HG03280 (cell line): ENCODE measurements around the gene ZDHHC12.

Experiments
- ATAC-seq: cut with Tn5 transposase; IDR thresholded peaks from one replicate; pipeline ENCODE4 v1.9.1; 2021; ENCODE audit warnings: mild to moderate bottlenecking, moderate library complexity; ENCODE audit not compliant: unreplicated experiment

Gene ZDHHC12

DNA sequence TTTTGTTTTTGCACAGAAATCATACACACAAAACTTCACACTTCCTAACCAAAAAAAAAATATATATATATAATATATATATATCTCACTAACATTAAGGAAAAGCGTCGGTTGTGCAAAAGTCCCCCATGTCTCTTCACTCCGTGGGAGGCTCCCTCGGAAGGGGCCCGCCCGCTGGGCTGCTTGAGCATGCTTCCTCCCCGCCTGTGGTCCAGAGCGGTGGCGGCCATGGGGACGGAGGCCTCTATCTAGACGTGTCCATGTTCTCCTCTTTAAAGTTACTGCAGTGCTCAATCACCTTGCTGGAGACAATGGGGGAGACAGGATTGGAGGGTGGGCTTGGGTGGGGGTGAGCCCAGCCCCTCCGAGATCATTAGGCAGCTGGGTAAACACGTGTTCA lies 7.2 kb upstream of the ZDHHC12 start:
- no peak for ATAC-seq

DNA sequence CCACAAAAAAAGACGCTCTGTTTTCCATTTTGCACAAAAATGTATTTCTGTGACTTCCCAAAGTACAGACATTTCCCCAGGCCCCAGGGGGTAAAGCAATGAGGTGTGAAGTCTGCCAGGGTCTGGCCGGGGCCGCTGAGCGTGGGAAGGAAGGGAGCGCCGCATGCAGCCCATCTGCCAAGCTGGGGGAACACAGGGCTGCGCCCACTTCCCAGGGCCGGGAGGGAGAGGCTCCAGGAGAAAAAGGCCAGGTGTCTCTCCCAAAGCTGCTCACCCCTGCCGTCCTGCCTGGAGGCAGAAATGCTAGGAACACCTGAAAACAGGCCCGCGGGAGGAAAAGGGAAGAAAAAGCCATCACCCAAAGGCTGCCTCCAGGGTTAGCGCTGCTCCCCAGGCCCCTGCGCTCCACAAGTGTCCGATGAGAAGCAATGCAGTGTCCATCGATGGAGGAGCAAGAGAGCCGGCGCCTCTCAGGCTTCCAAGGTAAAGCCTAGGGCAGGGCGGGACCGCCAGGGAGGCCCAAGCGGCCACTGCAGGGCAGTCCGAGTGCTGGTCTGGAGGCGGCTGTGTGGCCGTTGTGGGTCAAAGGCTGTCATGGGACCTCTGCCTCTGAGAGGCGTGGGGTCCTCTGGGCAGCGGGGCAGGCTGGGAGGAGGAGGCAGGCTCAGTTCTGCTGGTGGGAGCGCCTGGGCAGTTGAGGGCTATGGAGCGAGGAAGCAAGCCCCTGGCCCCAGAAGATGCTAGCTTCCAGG lies 6.0 kb upstream of the ZDHHC12 start:
- ATAC-seq = no peak

DNA sequence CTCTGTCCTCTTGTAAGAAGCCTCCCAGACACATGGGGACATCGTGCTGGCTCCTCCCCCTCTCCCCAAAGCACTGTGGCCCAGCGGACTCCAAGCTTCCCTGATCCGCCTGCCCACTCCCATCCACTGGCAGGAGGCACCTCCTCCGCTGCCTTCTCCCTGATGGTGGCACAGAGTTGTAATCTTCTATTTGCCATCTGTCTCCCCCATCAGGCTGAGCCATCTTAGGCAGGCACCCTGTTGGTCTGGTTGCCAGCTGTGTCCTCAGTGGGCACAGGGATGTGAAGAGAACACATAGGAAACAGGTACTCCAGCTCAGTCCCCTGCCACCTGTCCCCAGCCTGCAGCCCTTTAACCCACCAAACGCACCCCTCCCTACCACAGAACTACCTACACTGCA lies 5.4 kb upstream of the ZDHHC12 start:
- ATAC-seq = no peak

DNA sequence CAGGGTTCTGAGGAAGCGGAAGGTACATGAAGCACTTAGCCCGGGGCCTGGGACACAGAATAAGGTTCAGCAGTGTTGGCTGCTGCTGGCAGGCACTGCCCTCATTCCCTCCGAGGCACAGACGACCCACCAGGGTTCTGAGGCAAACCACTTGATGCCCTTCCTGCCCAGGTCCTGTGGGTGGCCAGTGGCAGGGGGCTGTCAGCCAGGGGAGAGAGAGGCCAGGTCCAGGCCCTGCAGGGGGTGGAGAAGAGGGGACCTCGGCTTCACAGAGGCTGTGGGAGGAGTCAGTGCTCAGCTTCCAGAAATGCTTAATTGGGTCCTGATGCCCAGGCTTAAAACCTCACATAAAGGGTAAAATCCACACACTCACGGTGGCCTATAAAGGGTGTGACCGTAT lies 4.4 kb upstream of the ZDHHC12 start:
- ATAC-seq = no peak

DNA sequence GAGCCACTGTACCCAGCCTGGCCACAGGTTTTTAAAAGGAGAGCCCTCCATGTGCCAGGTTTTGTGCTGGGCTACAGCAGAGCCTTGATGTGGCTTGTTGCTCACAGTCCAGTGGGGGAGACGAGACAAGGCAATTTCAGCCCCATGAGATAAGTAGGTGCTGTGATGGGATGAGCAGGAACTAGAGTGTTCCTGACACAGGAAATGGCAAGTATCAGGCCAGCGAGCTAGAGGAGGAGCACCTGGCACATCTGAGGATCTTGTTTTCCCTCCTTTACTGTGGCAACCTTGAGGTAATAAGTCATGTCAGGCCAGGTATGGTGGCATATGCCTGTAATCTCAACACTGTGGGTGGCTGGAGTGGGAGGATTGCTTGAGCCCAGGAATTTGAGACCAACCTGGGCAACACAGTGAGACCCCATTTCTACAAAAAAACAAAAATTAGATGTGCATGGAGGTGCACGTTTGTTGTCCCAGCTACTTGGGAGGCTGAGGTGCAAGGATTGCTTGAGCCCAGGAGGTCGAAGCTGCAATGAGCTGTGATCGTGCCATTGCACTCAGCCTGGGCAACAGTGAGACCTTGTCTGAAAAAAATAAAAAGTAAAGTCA lies 3.8 kb upstream of the ZDHHC12 start:
- ATAC-seq = no peak

DNA sequence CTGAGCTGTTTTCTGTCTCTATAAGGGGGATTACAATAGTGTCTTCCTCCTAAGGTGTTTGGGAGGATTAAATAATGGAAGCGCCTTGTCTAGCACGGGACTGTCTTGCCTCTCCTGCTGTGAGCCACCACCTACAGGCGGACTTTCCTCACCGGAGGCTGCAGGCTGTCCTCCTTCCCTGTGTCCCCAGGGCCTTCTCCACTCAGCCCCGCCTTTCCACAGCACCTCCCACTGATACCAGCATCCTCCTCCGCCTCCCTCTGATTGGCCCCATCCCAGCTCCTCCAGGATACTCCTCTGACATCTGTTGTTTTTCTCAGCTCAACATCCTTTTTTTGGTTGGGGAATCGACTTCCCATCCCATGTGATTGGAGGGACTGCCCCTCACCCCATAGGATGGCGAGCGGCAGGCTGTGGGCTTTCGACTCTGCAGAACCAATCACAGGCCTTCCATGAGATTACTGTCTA lies 851 bp upstream of the ZDHHC12 start:
- no peak for ATAC-seq

DNA sequence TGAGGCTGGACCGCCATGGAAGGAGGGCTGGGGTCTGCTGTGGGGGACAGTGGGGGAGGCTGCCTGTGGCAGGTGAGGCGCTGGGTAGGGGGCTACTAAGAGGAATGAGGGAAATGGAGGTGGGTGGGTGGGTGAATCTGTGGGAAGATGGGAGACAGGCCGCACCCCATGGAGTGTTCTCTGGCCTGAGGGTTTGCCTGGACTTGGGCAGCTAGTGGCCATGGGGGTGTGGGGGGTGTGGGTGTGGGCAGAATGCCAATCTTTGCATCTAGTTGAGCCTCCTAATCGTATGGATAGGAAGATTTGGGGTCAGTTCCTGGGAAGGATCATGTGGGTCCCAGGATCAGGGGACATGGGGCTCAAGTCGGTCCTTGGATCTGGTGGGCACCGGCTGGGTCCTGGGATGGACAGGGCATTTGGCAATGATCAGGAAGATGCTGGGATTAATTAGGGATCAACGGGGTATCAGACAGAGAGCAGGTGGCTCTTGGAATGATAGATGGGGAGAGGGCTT lies 518 bp downstream of the ZDHHC12 start:
- ATAC-seq = no peak

DNA sequence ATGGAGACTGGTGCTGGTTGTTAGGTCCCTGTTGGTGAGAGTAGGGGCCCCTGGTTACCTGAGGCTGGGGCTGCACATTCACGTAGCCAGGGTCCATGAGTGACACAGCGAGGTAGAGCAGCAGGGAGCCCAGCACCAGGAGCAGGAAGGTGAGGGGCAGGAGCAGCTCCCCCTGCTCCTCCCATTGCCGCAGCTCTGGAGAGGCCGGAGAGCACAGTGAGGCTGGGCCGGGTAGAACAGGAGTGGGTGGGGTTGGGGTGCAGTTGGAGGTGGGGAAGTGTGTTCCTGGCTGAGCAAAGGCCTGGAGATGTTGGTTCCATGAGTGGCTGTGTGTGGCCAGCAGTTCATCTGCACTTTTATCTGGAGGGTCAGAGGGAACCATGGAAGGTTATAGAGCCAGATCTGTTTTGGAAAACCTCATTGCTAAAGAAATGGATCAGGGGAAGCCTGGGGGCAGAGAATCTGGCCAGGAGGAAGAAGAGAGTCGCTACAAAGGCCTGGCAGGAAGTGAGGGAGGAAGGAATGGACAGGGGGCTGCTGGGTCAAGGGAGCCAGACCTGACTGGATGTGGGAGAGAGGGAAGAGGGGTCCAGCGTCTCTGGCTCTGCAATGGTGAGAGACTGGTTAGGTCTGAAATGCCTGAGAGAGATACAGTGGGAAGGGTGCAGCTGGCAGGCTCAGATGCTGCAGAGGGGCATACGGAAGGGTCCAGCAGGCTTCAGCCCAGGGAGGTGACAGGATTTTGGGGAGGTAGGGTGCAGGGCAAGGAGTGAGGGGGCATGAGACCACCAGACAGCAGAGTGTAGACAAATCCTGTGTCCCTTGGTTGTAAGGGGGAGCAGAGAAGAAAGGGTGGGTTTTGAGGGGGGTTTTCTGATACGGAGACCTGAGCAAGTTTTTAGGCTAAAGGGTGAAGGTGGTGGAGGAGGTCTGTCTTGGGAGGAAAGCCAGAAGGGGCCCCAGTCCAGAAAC lies 1.3 kb downstream of the ZDHHC12 start:
- ATAC-seq = no peak

DNA sequence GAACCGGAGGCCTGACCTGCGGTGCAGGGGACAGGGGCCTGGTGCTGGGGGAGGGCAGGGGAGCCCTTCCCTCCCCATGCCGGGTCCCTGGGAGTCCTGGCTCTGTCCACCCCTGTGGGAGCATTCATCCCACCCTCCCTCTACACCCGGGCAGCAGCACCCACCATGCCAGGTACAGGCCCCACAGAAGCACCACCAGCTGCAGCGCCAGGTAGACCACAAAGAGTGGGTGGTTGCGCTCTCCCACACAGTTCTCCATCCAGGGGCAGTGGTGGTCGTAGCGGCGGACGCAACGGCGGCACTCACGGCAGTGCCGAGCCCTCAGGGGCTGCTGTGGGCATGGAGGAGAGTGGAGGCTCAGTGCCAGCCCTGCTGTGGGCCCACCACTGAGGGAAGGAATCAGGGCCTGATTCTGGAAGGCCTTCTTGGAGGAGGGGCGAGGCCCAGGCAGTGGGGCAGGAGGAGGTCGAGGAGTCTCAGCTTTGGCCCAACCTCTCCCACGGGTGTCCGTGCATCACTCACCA lies 2.4 kb downstream of the ZDHHC12 start:
- no peak for ATAC-seq

DNA sequence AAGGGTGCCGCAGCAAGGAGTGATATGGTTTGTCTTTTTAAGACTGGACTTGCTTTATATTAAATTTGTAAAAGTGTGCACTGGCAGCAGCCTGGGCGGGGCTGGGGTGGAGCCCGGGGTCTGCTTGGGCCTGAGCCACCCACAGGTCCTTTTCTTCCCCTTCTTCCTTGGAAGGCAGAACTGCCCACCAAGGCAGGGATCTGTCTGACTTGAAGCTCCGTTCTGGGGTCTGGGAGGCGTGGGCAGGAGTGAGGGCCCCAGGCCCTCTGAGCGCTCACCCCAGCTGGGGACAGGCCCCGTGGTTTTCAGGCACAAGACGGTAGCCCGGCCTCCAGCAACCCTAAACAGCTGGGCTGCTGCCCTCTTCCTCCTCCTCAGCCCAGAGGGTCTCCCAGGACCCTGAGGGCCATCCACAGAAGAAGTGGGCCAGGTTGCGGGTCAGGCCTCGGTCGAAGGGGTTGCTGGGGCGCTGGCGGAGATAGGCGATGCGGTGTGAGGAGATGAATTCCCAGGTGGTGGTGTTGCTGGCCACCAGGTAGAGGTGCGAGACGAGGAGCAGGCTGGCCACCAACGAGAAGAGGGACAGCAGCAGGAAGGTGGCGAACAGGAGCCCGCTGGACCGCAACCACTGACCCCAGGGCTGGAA lies 3.0 kb downstream of the ZDHHC12 start:
- ATAC-seq = no peak

DNA sequence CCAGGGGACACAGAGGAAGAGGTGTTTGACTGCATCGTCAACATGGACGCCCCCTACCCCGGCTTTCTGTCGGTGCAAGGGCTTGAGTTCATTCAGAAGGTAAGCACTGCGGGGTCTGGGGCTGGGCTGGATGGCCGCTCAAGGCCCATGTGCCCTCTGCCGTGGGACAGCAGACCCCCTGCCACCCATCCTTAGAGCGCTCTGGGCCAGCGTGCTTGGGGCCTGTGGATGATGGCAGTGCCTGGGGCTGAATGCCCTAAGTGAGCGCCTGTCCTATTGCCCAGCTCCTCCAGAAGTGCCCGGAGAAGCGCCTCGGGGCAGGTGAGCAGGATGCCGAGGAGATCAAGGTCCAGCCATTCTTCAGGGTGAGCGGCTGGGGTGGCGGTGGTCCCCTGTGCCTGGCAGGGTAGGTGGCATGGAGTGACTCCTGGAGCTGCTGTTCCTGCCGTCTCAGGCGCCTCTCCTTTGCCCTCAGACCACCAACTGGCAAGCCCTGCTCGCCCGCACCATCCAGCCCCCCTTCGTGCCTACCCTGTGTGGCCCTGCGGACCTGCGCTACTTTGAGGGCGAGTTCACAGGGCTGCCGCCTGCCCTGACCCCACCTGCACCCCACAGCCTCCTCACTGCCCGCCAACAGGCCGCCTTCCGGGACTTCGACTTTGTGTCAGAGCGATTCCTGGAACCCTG lies 3.9 kb downstream of the ZDHHC12 start:
- ATAC-seq = no peak

DNA sequence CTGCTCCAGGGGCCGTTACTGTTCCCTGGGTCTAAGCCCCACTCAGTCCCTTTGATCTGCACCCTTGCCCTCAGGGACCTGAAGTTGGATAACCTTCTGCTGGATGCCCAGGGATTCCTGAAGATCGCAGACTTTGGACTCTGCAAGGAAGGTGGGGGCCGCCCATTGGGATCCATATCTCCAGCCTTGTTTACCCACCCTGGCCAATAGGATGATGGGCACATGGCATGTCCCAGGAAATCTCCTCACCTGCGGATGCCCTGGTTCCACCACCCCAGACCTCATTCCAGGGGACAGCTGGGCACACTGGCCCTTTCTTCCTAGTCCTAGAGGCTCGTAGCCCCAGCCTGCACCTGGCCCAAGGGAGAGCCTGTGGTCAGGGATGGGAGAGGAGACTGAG lies 5.5 kb downstream of the ZDHHC12 start:
- no peak for ATAC-seq

DNA sequence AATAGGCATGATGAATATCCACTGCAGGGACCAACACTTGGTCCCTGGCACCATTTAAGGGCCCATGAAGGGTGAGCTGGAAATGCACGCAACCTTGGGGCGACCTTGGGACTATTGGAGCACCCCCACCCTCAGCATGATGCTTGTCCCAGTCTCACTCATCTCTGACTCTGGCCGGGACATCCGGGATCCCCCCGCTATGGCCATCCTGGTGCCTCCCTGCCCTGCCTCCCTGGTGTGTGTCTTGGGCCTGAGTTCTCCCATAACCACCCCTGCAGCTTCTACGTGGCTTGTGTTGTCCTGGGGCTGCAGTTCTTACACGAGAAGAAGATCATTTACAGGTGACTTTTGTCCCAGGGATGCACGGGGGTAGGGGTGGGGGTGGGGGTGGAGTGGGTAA lies 5.9 kb downstream of the ZDHHC12 start:
- no peak for ATAC-seq

DNA sequence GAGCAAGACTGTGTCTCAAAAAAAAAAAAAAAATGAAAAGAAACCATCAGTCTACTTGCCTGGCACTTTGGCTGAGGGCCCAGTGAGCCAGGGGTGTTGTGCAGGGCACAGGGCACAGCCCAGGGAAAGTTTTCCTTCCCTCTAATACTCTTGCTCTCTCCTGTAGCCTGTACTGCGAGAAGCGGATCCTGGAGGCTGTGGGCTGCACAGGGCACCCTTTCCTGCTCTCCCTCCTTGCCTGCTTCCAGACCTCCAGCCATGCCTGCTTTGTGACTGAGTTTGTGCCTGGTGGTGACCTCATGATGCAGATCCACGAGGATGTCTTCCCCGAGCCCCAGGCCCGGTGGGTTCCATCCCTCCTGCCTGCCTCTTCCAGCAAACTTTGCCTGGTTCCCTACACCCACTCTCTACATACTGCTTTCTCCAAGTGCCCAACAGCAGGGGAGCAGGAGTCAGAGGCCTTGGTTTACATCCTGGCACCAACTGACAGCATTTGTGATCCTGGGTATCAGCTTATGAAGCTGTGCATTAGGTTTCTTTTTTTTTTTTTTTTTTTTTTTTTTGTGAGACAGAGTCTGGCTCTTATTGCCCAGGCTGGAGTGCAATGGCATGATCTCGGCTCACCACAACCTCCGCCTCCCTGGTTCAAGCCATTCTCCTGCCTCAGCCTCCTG lies 7.2 kb downstream of the ZDHHC12 start:
- ATAC-seq = no peak

DNA sequence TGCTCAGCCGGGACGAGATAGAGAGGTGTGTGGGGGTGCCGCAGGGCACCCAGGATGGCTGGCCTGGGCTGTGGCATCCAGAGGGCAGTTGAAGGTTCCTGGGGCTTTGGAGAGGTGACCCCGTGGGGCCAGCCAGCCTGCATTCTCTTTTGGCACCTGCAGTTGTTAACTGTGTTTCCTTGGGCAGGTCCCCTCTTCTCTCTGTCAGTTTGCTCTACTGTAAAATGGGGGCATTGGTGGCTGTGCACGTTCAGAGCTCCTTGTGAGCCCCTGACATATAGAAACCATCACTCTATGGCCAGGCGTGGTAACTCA lies 8.5 kb downstream of the ZDHHC12 start:
- no peak for ATAC-seq

DNA sequence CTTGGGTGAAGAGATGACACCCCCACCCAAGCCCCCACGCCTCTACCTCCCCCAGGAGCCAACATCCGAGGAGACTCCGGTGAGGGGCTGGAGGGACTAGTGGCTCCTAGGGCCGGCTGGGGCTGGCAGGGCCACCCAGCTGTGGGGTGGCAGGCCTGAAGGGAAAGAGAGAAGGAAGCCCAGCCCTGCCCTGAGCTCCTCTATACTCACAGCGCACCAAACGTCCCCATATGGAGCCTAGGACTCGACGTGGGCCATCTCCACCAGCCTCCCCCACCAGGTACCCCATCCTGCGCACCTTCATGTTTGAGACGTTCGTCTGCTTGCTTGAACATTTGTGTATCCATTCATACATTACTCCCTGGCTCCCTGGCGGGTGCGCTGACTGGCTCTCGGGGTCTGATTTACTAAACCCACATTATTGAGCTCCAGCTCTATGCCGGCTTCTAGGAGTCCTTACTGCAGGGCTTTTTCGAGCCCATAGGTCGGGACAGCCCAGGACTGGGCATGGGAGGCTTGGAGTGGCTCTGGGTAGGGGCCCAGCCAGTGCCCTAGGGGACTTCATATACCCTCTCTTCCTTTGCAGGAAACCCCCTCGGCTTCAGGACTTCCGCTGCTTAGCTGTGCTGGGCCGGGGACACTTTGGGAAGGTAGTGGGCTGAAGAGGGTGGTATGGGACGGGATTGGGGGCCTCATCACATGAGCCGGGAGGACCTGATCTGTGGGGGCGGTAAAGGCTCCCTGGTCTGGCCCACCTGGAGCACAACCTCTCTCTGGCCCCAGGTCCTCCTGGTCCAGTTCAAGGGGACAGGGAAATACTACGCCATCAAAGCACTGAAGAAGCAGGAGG lies 9.1 kb downstream of the ZDHHC12 start:
- ATAC-seq = no peak

DNA sequence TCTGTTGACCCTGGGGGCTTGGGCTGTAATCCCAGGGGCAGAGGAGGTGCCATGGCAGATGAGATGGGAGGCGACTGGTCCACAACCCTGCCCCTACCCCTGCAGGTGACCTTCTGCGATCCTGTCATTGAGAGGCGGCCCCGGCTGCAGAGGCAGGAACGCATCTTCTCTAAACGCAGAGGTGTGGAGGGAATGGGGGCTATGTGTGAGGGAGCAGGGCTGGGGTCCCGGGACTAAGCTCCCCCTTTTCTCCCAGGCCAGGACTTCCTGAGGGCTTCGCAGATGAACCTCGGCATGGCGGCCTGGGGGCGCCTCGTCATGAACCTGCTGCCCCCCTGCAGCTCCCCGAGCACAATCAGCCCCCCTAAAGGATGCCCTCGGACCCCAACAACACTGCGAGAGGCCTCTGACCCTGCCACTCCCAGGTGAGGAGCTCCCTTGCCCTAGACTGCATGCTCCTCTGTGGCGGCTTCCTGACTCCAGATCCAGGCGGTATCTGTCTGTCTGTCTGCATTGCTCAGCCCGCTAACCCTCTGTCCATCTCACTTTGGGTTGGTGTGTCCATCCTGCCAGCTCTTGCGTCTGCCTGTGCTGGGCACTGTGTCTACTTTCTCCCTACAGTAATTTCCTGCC lies 9.9 kb downstream of the ZDHHC12 start:
- ATAC-seq = no peak

DNA sequence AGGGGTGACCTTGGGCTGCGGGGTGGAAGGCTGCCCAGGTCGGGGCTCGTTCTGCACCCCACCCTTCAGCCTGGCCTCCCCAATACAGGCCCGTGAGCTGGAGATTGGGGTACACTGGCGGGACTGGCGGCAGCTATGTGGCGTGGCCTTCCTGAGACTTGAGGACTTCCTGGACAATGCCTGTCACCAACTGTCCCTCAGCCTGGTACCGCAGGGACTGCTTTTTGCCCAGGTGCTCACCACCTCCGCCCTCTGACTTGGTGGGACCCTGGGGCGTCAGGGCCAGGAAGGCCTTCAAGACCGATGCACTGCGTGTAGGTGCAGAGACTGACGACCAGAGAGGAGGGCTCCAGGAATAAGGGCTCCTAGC lies 10.5 kb downstream of the ZDHHC12 start:
- no peak for ATAC-seq
